Measurements from ENCODE around the gene PRDM16.

The PRDM16 gene

DNA sequence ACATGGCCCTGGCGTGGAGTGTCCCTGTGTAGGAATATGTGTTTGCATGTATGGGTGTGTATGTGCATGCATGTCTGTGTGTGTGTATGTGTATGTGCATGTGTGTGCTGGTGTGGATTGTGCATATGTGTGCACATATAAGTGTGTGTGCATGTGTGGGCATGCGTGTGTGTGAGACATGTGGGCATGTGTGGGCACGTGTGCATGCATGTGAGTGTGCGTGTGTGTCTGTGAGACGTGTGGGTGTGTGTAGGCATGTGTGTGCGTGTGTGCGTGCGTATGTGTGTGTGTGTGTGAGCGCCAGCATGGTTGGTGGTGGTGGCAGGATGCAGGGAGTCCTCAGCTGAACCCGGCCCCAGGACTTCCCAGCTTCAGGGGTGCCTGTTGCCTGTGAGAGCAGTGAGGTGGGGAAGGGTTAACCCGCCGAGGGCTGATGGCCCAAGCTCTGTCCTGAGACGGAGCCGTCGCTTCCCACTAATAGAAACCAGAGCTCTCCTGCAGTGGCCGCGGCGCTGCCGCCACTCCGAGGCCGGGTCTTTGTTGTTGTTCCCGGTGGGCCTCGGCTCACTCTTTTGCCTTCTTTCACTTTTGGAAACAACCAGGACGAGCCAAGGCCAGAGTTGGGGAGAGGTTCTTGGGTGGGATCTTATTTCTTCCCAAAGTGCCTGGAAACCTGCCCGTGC lies 241.9 kb downstream of the PRDM16 start:
- Histone ChIP-seq H3K79me2 (ENCODE audit: insufficient read depth, low read length) (no peaks in the 10 kb centered on the region), H3K9ac (ENCODE audit: low read depth, low read length) (no peak overlapping the region), H3K4me1 (ENCODE audit: insufficient read depth, low read length) (no peaks in the 10 kb centered on the region), H3K27ac (ENCODE audit: low read length) (no peak overlapping the region), H3K27me3 (ENCODE audit: insufficient read depth, low read length, poor library complexity) (peaks cover 3% of the 10 kb centered on the region), H4K20me1 (ENCODE audit: insufficient read depth, low read length) (peaks cover 5% of the 10 kb centered on the region; the same call in 1 of the 2 replicates), H2AFZ (ENCODE audit: low read depth, low read length) (no peak overlapping the region), H3K9me3 (ENCODE audit: insufficient read depth, low read length, severe bottlenecking) (no peaks in the 10 kb centered on the region), H3K4me3 (ENCODE audit: low read depth in 1 of 2, low read length in 2 of 2) (no peak overlapping the region), H3K36me3 (ENCODE audit: insufficient read depth, low read length) (no peaks in the 10 kb centered on the region), H3K4me2 (ENCODE audit: insufficient read depth, low read length) (no peak overlapping the region)
- TF ChIP-seq, protein P1, sequence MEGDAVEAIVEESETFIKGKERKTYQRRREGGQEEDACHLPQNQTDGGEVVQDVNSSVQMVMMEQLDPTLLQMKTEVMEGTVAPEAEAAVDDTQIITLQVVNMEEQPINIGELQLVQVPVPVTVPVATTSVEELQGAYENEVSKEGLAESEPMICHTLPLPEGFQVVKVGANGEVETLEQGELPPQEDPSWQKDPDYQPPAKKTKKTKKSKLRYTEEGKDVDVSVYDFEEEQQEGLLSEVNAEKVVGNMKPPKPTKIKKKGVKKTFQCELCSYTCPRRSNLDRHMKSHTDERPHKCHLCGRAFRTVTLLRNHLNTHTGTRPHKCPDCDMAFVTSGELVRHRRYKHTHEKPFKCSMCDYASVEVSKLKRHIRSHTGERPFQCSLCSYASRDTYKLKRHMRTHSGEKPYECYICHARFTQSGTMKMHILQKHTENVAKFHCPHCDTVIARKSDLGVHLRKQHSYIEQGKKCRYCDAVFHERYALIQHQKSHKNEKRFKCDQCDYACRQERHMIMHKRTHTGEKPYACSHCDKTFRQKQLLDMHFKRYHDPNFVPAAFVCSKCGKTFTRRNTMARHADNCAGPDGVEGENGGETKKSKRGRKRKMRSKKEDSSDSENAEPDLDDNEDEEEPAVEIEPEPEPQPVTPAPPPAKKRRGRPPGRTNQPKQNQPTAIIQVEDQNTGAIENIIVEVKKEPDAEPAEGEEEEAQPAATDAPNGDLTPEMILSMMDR (IDR thresholded peaks at IDR 0.05; ENCODE audit: borderline replicate concordance, extremely low read depth, low read length, poor library complexity, severe bottlenecking): no peak
- no peak for TF ChIP-seq EZH2 (IDR thresholded peaks at IDR 0.05; ENCODE audit: borderline replicate concordance, low read depth, low read length, severe bottlenecking)
- no peak for DNase-seq
- ATAC-seq (ENCODE audit: insufficient read depth, low read depth): no peak

DNA sequence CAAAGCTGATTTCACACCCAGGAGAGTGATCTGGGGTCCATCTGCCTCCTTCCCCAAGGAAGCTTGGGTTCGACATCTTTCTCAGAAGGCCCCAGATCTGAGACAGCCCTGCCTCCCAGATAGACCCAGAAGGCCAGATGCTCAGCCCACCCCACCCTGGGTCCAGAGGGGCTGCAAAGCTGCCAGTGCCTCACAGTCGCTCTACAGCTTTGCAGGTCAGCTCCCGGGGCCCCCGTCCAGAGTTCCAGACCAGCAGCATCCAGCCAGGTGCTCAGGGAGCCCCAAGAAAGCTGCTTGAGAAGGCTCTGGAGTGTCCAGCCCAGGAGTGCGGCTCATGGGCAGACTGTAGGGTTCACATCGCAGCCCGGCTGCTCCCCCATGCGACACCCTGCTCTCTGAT lies 242.7 kb downstream of the PRDM16 start:
- Histone ChIP-seq H3K4me3 (ENCODE audit: low read depth in 1 of 2, low read length in 2 of 2) (no peak overlapping the region), H3K9ac (ENCODE audit: low read depth, low read length) (no peak overlapping the region), H3K27ac (ENCODE audit: low read length) (no peak overlapping the region), H3K9me3 (ENCODE audit: insufficient read depth, low read length, severe bottlenecking) (no peaks in the 10 kb centered on the region), H3K4me2 (ENCODE audit: insufficient read depth, low read length) (no peak overlapping the region), H3K79me2 (ENCODE audit: insufficient read depth, low read length) (no peaks in the 10 kb centered on the region), H3K4me1 (ENCODE audit: insufficient read depth, low read length) (no peaks in the 10 kb centered on the region), H4K20me1 (ENCODE audit: insufficient read depth, low read length) (peaks cover 5% of the 10 kb centered on the region; the same call in 1 of the 2 replicates), H2AFZ (ENCODE audit: low read depth, low read length) (no peak overlapping the region), H3K36me3 (ENCODE audit: insufficient read depth, low read length) (no peaks in the 10 kb centered on the region), H3K27me3 (ENCODE audit: insufficient read depth, low read length, poor library complexity) (peaks cover 3% of the 10 kb centered on the region)
- TF ChIP-seq, protein P1 (IDR thresholded peaks at IDR 0.05; ENCODE audit: borderline replicate concordance, extremely low read depth, low read length, poor library complexity, severe bottlenecking): no peak
- TF ChIP-seq EZH2 (IDR thresholded peaks at IDR 0.05; ENCODE audit: borderline replicate concordance, low read depth, low read length, severe bottlenecking): no peak
- DNase-seq (no peak), ATAC-seq (ENCODE audit: insufficient read depth, low read depth) (no peak)

DNA sequence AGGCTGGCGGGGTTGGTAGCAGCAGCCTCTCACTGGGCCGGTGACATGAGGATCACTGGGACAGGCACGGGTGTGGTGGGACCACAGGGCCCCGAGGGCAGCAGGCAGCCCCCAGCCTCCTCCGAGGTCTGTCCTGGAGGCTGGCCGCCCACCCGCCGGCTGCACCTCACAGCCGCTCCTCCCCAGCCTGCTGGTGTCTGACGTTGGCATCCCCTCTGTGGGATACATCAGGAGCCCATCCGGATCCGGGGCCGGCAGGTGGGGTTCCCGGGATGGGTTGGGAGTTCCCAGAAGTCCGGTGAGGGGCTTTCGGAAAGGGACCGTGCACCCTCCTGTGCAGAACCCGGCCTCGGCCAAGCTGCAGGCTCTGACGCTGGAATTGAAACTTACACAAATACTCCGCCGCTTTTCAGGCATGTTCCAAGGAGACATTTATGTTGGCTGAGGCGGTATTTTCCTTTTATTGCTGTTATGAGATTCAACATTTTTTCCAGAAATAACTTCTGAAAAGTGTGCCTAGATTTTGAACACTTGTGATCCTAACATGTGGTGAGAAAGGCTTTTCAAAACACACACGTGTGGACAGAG lies 243.4 kb downstream of the PRDM16 start:
- no peak overlapping the region for H2AFZ ChIP-seq (ENCODE audit: low read depth, low read length)
- peaks cover 5% of the 10 kb centered on the region; the same call in 1 of the 2 replicates for H4K20me1 ChIP-seq (ENCODE audit: insufficient read depth, low read length)
- H3K27me3 ChIP-seq (ENCODE audit: insufficient read depth, low read length, poor library complexity): peaks cover 3% of the 10 kb centered on the region
- no peaks in the 10 kb centered on the region for H3K36me3 ChIP-seq (ENCODE audit: insufficient read depth, low read length)
- DNase-seq: no peak
- TF ChIP-seq, protein P1 (IDR thresholded peaks at IDR 0.05; ENCODE audit: borderline replicate concordance, extremely low read depth, low read length, poor library complexity, severe bottlenecking): no peak
- no peak for TF ChIP-seq EZH2 (IDR thresholded peaks at IDR 0.05; ENCODE audit: borderline replicate concordance, low read depth, low read length, severe bottlenecking)
- H3K9me3 ChIP-seq (ENCODE audit: insufficient read depth, low read length, severe bottlenecking): no peaks in the 10 kb centered on the region
- no peaks in the 10 kb centered on the region for H3K79me2 ChIP-seq (ENCODE audit: insufficient read depth, low read length)
- no peak overlapping the region for H3K4me3 ChIP-seq (ENCODE audit: low read depth in 1 of 2, low read length in 2 of 2)
- no peaks in the 10 kb centered on the region for H3K4me1 ChIP-seq (ENCODE audit: insufficient read depth, low read length)
- ATAC-seq (ENCODE audit: insufficient read depth, low read depth): no peak
- no peak overlapping the region for H3K27ac ChIP-seq (ENCODE audit: low read length)
- H3K9ac ChIP-seq (ENCODE audit: low read depth, low read length): no peak overlapping the region
- H3K4me2 ChIP-seq (ENCODE audit: insufficient read depth, low read length): no peak overlapping the region
